Measurements from ENCODE around the gene IFNG-AS1. TPM values are rescaled to one million over a fixed set of nuclear protein-coding genes. Genes with fewer than 3 reads are reported as not detected.

The IFNG-AS1 gene
- polyA plus RNA-seq, 1 donor, result 0.72 TPM

DNA sequence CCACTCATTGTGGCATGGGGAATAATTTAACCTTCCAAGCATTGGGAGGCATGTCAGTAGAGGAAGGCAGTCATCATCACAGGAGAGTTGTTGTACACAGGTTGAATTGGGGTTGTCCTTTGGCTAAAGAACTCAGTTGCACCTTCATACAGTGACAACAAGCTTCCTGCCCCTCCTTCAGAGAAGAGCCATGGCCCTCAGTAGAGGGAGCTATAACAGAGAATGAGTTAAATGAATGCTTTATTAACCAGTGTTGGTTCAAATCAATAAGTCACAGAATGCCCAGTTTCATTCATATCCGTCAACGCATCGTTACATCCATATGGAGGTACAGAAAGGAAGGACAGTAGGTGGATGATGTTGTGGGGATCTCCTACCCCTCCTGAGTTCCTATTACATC lies 4.8 kb downstream of the IFNG-AS1 start:
- DNase-seq, result no peak

DNA sequence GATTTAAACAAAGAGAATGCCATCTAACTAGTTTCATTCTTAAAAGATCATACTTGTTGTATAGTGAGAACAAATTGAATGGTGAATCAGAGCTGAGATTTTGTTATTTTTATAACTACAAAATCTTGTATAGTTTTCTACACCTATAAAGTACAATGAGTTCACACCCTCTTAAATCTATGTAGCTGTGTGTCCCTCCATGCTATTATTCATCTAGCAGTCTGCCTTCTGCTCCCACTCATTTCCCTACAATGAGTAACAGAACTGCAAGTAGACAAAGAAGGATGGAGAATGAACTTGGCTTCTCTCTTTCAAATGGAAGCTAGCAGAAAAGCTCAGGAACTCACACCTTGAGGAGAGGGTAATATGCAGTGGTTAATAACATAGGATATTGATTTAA lies 7.1 kb downstream of the IFNG-AS1 start:
- DNase-seq, result no peak

- no peak for DNase-seq
Measured at GRCh38 chr12:67998379-67998778, 9.1 kb downstream of the IFNG-AS1 start.

- no peak for DNase-seq
Measured at GRCh38 chr12:67999244-67999643, 10.0 kb downstream of the IFNG-AS1 start.

- DNase-seq, result no peak
Measured at GRCh38 chr12:68001486-68002466, 12.5 kb downstream of the IFNG-AS1 start.

GRCh38 chr12:68003777-68004176 lies 14.5 kb downstream of the IFNG-AS1 start:
- no peak for DNase-seq

GRCh38 chr12:68007033-68007432 lies 17.8 kb downstream of the IFNG-AS1 start:
- DNase-seq, result no peak

GRCh38 chr12:68007466-68007865 lies 18.2 kb downstream of the IFNG-AS1 start:
- no peak for DNase-seq

- DNase-seq, result no peak
Measured at GRCh38 chr12:68011206-68011881, 22.1 kb downstream of the IFNG-AS1 start.

- no peak for DNase-seq
Measured at GRCh38 chr12:68011882-68012207, 22.6 kb downstream of the IFNG-AS1 start.

DNA sequence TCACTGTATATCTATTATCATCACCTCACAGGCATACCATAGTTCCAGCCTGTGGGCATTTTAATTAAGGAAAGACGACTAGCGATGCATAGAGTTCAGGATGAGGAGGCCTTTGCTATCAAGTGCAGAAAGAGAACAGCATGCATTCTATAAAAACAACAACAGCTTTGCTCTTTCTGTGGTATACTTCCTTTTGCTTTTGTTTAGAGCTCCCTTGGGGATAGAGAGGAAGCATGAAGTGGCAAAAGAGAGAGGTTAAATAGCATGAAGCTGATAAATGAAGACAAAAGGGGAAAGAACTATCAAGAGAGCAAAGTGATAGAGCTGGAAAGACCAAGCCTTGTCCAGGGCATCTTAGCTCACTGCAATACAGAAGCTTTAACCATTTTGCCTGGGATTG lies 23.5 kb downstream of the IFNG-AS1 start:
- DNase-seq, result no peak

DNA sequence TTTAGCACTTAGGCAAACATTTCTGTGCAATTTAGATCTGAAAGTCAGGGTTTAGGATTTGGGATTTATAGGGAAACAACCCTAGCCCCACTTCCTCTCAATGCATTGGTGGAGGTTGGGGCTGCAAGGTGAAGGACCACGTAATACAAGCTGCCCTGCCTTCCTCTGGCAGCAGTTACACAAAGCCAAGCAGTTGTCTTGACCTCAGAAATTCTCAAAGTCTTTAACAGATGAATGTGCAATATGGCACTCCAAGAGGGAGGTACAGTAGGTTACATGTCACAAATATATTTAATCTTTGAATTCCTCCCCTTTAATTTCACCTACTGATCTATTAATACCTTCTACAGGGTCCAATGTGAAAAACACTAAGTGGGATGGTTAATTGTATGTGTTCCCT lies 23.9 kb downstream of the IFNG-AS1 start:
- DNase-seq, result no peak

DNA sequence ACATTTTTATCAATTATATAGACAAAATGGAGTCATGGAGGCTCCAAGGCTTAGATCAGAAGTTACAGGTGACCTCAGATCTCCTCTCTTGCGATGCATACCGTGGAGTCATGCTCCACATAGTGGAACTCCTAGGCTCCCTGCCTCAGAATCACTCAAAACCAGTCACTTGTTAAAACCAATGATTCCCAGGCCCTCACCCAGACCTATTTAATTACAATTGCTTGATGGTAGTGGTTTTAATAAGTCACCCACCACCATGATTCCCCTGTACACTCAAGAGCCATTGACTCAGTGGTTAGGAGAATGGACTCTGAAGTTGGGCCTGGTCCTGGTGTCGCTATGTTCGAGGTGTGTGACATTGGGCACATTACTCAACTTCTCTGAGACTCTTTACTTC lies 26.9 kb downstream of the IFNG-AS1 start:
- no peak for DNase-seq

GRCh38 chr12:68018315-68018714 lies 29.1 kb downstream of the IFNG-AS1 start:
- no peak for DNase-seq

GRCh38 chr12:68020049-68020448 lies 30.8 kb downstream of the IFNG-AS1 start:
- no peak for DNase-seq

DNA sequence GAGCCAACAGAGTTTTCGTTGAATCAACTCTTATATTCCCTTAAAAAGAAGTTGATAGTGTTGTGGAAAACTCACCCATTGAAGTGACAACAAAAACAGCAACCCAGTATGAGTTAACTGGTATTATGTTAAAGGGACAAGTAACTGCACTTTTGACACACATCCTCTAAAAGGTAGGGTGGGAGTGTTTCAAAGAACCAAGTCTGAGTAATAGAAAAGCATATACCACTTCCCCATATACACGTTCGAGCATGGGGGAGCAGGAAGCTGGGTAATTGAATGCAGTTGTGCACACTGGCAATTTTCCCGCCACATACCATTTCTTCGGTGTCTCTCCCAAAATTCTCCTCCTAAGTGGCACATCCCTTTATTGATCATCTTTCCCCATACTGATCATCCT lies 31.5 kb downstream of the IFNG-AS1 start:
- no peak for DNase-seq

GRCh38 chr12:68028647-68029046 lies 39.4 kb downstream of the IFNG-AS1 start:
- DNase-seq, result no peak

GRCh38 chr12:68030248-68030647 lies 41.0 kb downstream of the IFNG-AS1 start:
- DNase-seq, result no peak

DNA sequence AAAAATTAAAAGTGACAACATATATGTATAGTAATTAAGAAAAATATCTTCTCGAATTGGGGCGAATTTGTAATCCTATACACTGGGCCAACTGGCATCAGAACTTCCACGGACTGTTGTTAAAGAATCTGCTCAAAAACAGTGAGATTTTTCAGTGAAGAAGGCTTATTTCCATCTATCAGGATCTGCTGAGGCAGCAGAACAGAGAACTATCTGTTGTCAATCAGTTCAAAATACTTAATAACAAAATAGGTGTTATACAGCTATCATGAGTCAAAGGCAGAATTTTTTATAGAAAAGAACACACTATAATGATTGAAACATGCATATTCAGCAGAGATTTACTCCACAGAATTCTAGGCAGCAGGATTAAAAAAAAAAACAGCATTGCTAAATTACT lies 41.9 kb downstream of the IFNG-AS1 start:
- no peak for DNase-seq

DNA sequence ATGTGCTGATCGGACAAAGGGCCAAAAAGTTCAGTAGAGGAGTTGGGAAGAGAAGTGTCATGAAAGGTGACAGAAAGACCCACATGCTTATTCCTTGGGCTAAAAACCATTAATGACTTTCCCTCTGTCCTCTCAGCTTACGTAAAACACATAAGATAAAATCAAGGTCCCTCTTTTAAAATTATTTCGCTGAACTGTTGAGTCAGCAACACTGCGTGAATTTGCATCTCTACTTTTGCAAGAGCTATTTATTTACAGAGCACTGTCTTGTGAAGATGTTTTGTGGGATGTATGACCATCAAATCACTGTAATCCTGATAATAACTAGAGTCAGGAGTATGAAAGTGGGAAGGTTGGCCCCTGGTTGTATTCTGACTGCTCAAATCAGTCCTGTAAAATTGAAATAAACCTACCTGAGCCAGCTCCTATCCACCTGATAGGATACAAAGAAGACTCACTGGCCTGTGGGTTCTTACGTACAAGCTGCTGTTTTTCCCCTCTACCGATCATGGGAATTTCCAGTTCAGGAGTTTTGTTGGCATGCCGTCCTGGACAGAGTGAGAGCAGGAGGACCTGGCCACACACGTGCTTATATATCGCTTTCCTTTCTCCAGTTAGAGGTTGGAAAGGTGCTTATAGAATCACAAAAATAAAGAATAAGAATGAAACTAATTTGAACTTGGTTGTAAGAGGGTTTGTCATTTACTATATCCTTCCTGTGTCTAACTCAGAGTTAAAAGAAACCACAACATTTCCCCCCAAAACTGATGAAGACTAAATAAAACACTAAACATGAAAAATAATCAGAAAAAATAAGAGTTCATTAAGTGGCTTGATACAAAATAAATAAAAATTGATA lies 42.9 kb downstream of the IFNG-AS1 start:
- no peak for DNase-seq

GRCh38 chr12:68034567-68034966 lies 45.3 kb downstream of the IFNG-AS1 start:
- DNase-seq, result no peak

DNA sequence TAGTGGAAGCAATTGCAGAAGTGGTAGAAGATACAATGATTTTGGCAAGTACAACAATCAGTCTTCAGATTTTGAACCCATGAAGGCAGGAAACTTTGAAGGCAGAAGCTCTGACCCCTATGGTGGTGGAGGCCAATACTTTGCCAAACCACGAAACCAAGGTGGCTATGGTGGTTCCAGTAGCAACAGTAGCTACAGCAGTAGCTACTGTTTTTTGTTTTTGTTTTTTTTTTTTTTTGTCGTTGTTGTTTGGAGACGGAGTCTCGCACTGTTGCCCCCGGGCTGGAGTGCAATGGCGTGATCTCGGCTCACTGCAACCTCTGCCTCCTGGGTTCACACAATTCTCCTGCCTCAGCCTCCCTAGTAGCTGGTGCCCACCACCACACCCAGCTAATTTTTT lies 47.4 kb downstream of the IFNG-AS1 start:
- DNase-seq, result no peak

- DNase-seq, result no peak
Measured at GRCh38 chr12:68037616-68038255, 48.5 kb downstream of the IFNG-AS1 start.

All from hindlimb muscle (tissue), 1 donor.